AG09309 (cell line): ENCODE data around the gene CTIF.

ENCODE experiments used
- DNase-seq: peaks from one replicate; pipeline ENCODE4 v3.0.0-alpha.2; 2010; ENCODE audit warnings: low read depth
- H3K4me3 ChIP-seq: 2 replicates; pipeline ENCODE4 v1.5.1; 2011; ENCODE audit warnings: mild to moderate bottlenecking, low read depth, low read length, moderate library complexity; ENCODE audit not compliant: control insufficient read depth
- TF ChIP-seq, protein P1 (sequence below): IDR thresholded peaks from 2 replicates; pipeline ENCODE4 v1.5.1; 2011; ENCODE audit warnings: mild to moderate bottlenecking, low read depth, low read length, inconsistent platforms; ENCODE audit not compliant: insufficient read depth, control insufficient read depth; ENCODE audit errors: missing control alignments

CTIF gene

DNA sequence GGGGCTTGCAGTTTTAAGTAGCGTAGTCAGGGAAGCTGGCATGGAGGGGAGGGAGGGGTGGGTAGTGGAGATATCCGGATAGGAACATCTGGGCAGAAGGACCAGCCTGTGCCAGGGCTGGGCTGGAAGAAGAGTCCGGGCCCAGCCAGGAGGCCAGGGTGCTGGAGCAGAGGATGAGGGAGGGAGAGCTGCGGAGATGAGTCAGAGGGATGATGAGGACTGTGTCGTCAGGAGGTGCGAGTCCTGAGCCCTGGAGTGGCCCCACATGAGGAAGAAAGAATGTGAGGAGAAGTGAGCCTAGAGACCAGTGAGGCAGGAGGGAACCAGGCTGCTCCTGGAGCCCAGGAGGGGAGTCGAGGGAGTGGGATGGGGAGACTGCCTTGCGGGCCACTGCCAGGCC is 82.4 kb downstream of the CTIF start:
- peak; percentile 20 for DNase-seq
- H3K4me3 ChIP-seq, result no peak overlapping the region
- TF ChIP-seq, protein P1, sequence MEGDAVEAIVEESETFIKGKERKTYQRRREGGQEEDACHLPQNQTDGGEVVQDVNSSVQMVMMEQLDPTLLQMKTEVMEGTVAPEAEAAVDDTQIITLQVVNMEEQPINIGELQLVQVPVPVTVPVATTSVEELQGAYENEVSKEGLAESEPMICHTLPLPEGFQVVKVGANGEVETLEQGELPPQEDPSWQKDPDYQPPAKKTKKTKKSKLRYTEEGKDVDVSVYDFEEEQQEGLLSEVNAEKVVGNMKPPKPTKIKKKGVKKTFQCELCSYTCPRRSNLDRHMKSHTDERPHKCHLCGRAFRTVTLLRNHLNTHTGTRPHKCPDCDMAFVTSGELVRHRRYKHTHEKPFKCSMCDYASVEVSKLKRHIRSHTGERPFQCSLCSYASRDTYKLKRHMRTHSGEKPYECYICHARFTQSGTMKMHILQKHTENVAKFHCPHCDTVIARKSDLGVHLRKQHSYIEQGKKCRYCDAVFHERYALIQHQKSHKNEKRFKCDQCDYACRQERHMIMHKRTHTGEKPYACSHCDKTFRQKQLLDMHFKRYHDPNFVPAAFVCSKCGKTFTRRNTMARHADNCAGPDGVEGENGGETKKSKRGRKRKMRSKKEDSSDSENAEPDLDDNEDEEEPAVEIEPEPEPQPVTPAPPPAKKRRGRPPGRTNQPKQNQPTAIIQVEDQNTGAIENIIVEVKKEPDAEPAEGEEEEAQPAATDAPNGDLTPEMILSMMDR, result no peak

- DNase-seq, result no peak
- no peak overlapping the region for H3K4me3 ChIP-seq
- TF ChIP-seq, protein P1, result no peak
Measured at GRCh38 chr18:48621815-48622555, 83.2 kb downstream of the CTIF start.

DNA sequence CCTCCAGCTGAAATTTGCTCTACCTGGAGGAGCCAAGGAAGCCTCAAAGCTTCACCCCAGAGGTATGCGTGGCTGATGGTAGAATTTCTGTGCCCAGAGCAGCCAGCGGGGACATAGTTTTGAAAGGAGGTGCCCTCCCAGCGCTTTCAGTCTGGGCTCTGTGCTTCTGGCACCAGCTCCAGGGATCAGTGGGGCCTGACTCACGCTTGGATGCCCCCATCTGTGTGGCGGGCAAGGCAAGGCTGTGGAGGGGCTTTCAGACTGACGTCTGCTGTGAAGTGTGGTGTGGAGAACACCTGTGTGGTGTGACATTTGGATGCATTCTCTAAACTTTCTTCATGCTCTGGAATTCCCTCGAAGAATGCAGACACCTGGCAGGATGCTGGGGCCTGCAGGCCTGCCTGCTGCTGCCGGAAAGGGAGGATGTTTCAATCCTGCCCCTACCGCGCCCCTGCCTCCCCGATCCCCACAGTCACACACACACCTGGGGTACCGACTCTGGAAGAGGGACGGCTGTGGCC is 84.1 kb downstream of the CTIF start:
- no peak for DNase-seq

GRCh38 chr18:48623468-48624235 is 84.8 kb downstream of the CTIF start:
- TF ChIP-seq, protein P1, result no peak
- peak; percentile 60 for DNase-seq
- H3K4me3 ChIP-seq, result no peak overlapping the region

More for the DNA sequence above, 84.1 kb downstream of the CTIF start:
- TF ChIP-seq, protein P1, result no peak
- no peak overlapping the region for H3K4me3 ChIP-seq

DNA sequence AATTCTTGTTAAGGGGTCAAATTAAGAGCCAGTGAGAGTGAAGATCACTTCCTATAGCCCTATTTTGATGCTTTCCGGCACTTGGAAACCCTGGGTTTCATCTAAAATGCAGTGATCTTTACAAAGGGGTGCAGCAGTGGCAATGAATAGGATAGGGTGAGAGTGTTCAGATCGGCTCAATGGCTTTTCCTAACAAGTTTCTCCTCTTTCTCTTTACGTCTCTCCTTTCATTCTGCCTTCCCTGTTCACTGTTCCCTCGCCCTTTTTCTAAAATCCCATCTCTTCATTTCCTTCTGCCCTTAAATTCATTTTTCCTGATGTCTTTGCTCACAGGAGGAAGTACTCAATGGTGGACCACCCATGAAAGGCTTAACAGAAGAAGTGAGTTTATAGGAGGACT is 86.0 kb downstream of the CTIF start:
- H3K4me3 ChIP-seq, result no peak overlapping the region
- no peak for DNase-seq
- TF ChIP-seq, protein P1, result no peak

DNA sequence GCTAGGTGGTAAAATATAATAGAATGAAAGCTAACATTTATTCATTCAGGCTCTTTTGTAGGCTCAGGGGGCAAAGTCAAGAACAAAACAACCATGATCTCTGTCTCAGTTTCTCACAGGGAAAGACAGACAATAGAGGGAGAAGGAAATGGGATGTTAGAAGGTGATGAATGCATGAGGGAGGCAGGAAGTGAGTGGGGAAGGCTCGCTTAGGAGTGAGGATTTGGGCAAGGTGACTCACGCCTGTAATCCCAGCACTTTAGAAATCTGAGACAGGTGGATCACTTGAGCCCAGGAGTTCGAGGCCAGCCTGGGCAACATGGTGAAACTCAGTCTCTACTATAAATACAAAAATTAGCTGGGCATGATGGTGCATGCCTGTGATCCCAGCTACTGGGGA is 88.4 kb downstream of the CTIF start:
- DNase-seq, result no peak
- TF ChIP-seq, protein P1, result no peak
- no peak overlapping the region for H3K4me3 ChIP-seq
